Uterus (tissue), 2 donors: ENCODE measurements around the gene HOXD8.

Experiments used
- POLR2A ChIP-seq, 2 donors: fragments of 450-650 bp; IDR thresholded peaks; one replicate each; pipeline ENCODE4 v1.6.1; 2016; ENCODE audit warnings: antibody characterized with exemption in 2 of 2, mild to moderate bottlenecking in 1 of 2, moderate library complexity in 1 of 2
- TF ChIP-seq, protein P1 (sequence below), 4 experiments: fragments of 200-600 bp in 2 of 4; fragments of 450-650 bp in 2 of 4; sonication (generic) in 2 of 4; IDR thresholded peaks; one replicate each; pipeline ENCODE4 v1.5.1; 2016 to 2019; ENCODE audit warnings: antibody characterized with exemption in 4 of 4, mild to moderate bottlenecking in 2 of 4, moderate library complexity in 1 of 4

DNA sequence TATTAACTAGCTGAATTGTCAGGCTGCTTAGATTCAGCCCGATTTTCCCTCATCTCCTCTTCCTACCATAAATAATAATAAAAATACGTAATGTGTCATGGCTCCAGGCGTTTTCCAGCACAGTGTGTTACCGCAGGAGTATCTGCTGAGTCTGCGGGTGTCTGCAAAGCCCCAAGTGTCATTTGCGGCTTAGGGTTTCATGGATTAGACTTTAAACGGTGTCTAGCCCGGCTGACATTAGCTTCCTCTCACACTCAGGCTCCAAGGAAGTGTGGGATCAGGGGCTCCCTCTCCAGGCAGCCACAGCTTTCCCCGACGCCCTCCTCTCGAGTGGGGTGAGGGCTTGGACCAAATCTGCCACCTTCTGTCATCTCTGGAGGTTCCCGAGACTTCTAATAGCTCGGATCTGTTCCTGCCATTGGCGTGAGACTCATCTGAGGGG is 44.9 kb downstream of the HOXD8 start:
- TF ChIP-seq, protein P1, sequence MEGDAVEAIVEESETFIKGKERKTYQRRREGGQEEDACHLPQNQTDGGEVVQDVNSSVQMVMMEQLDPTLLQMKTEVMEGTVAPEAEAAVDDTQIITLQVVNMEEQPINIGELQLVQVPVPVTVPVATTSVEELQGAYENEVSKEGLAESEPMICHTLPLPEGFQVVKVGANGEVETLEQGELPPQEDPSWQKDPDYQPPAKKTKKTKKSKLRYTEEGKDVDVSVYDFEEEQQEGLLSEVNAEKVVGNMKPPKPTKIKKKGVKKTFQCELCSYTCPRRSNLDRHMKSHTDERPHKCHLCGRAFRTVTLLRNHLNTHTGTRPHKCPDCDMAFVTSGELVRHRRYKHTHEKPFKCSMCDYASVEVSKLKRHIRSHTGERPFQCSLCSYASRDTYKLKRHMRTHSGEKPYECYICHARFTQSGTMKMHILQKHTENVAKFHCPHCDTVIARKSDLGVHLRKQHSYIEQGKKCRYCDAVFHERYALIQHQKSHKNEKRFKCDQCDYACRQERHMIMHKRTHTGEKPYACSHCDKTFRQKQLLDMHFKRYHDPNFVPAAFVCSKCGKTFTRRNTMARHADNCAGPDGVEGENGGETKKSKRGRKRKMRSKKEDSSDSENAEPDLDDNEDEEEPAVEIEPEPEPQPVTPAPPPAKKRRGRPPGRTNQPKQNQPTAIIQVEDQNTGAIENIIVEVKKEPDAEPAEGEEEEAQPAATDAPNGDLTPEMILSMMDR (IDR thresholded peaks at IDR 0.05), result no peak
- TF ChIP-seq POLR2A (IDR thresholded peaks at IDR 0.05), result no peak
